Hematopoietic multipotent progenitor cell treated with erythropoietin and hydrocortisone succinate and interleukin-3 and kit ligand, for 15 days (in vitro differentiated cells): ENCODE measurements around the gene MIGA1.
"Not testable (repeated sequence)": the region's sequence is repeated elsewhere in the genome, so short reads cannot be mapped to it uniquely, and the experiment has no call there.

ENCODE experiments used
- DNase-seq: peaks from one replicate; pipeline ENCODE4 v3.0.0-alpha.2; 2015; ENCODE audit warnings: low spot score

The MIGA1 gene

GRCh38 chr1:77802026-77802425 lies 22.6 kb downstream of the MIGA1 start:
- DNase-seq, result no peak

GRCh38 chr1:77803371-77803770 lies 23.9 kb downstream of the MIGA1 start:
- DNase-seq, result no peak

- DNase-seq, result not testable (repeated sequence)
Observed at GRCh38 chr1:77809787-77810462, 30.5 kb downstream of the MIGA1 start.

- DNase-seq, result not testable (repeated sequence)
Observed at GRCh38 chr1:77811589-77811988, 32.1 kb downstream of the MIGA1 start.

- no peak for DNase-seq
Observed at GRCh38 chr1:77817368-77818209, 38.1 kb downstream of the MIGA1 start.

GRCh38 chr1:77820121-77820520 lies 40.7 kb downstream of the MIGA1 start:
- no peak for DNase-seq

GRCh38 chr1:77824079-77824478 lies 44.6 kb downstream of the MIGA1 start:
- DNase-seq, result no peak

GRCh38 chr1:77824694-77825093 lies 45.2 kb downstream of the MIGA1 start:
- DNase-seq, result no peak

GRCh38 chr1:77825131-77825709 lies 45.8 kb downstream of the MIGA1 start:
- peak; percentile 28 for DNase-seq

GRCh38 chr1:77826851-77827250 lies 47.4 kb downstream of the MIGA1 start:
- DNase-seq, result not testable (repeated sequence)

GRCh38 chr1:77828098-77828497 lies 48.6 kb downstream of the MIGA1 start:
- no peak for DNase-seq

- no peak for DNase-seq
Observed at GRCh38 chr1:77829851-77830250, 50.4 kb downstream of the MIGA1 start.

- DNase-seq, result no peak
Observed at GRCh38 chr1:77830946-77831345, 51.5 kb downstream of the MIGA1 start.

- DNase-seq, result no peak
Observed at GRCh38 chr1:77831566-77831965, 52.1 kb downstream of the MIGA1 start.

- no peak for DNase-seq
Observed at GRCh38 chr1:77831976-77832711, 52.7 kb downstream of the MIGA1 start.

- DNase-seq, result no peak
Observed at GRCh38 chr1:77832901-77833300, 53.5 kb downstream of the MIGA1 start.

GRCh38 chr1:77833521-77834100 lies 54.2 kb downstream of the MIGA1 start:
- DNase-seq, result no peak

GRCh38 chr1:77834771-77835334 lies 55.4 kb downstream of the MIGA1 start:
- no peak for DNase-seq

- no peak for DNase-seq
Observed at GRCh38 chr1:77841574-77841973, 62.1 kb downstream of the MIGA1 start.

GRCh38 chr1:77845951-77846350 lies 66.5 kb downstream of the MIGA1 start:
- DNase-seq, result no peak

GRCh38 chr1:77846966-77847365 lies 67.5 kb downstream of the MIGA1 start:
- no peak for DNase-seq

- DNase-seq, result no peak
Observed at GRCh38 chr1:77847621-77848080, 68.2 kb downstream of the MIGA1 start.
